Liver (tissue), 3 donors: ENCODE measurements around the gene ZNF33B.

ENCODE experiments used
- ATF3 ChIP-seq: IDR thresholded peaks from 2 replicates; pipeline ENCODE4 v1.6.1; 2016; ENCODE audit warnings: antibody characterized with exemption
- CTCF ChIP-seq: fragments of 150-350 bp; IDR thresholded peaks from 2 replicates; pipeline ENCODE4 v1.5.1; 2017; ENCODE audit warnings: improper control_type of control experiment, low read depth, low read length; ENCODE audit not compliant: missing input control
- FOXA1 ChIP-seq: IDR thresholded peaks from 2 replicates; pipeline ENCODE4 v1.6.1; 2016; ENCODE audit warnings: antibody characterized with exemption
- REST ChIP-seq: IDR thresholded peaks from 2 replicates; pipeline ENCODE4 v1.6.1; 2016; ENCODE audit warnings: antibody characterized with exemption, mild to moderate bottlenecking
- ZBTB33 ChIP-seq: IDR thresholded peaks from 2 replicates; pipeline ENCODE4 v1.6.1; 2016; ENCODE audit warnings: antibody characterized with exemption
- donor health status: healthy.
- donor health status: healthy.

GRCh38 chr10:42646214-42646613 is 7.8 kb upstream of the ZNF33B start:
- TF ChIP-seq ATF3 (no peak), CTCF (no peak), ZBTB33 (no peak), FOXA1 (no peak), REST (no peak)
